Duodenal mucosa (tissue), 2 donors: Measurements from ENCODE around the gene HEPN1.

Experiments used
- H3K27ac ChIP-seq: one replicate; pipeline ENCODE4 v1.7.0; 2013; ENCODE audit warnings: low read depth, low read length
- H3K27me3 ChIP-seq, 2 donors: one replicate each; pipeline ENCODE4 v1.7.0; 2013; ENCODE audit warnings: low read length in 2 of 2, control low read depth in 1 of 2; ENCODE audit not compliant: insufficient read depth in 2 of 2, control insufficient read depth in 1 of 2
- H3K36me3 ChIP-seq, 2 donors: one replicate each; pipeline ENCODE4 v1.7.0; 2013; ENCODE audit warnings: low read length in 2 of 2, control low read depth in 1 of 2; ENCODE audit not compliant: insufficient read depth in 2 of 2, control insufficient read depth in 1 of 2
- H3K4me1 ChIP-seq, 2 donors: one replicate each; pipeline ENCODE4 v1.7.0; 2013; ENCODE audit warnings: low read length in 2 of 2, control low read depth in 1 of 2; ENCODE audit not compliant: insufficient read depth in 2 of 2, control insufficient read depth in 1 of 2
- H3K4me3 ChIP-seq, 2 donors: one replicate each; pipeline ENCODE4 v1.7.0; 2013; ENCODE audit warnings: low read length in 2 of 2, low read depth in 1 of 2
- H3K9ac ChIP-seq, 2 donors: one replicate each; pipeline ENCODE4 v1.7.0; 2013; ENCODE audit warnings: low read length in 2 of 2, low read depth in 1 of 2
- H3K9me3 ChIP-seq, 2 donors: one replicate each; pipeline ENCODE4 v1.7.0; 2013; ENCODE audit warnings: low read length in 2 of 2, control low read depth in 1 of 2; ENCODE audit not compliant: control insufficient read depth in 1 of 2

The HEPN1 gene

GRCh38 chr11:124941703-124942102, 22.7 kb downstream of the HEPN1 start:
- H3K9me3 ChIP-seq = no peaks in the 10 kb centered on the region
- no peaks in the 10 kb centered on the region for H3K36me3 ChIP-seq
- no peak overlapping the region for H3K27ac ChIP-seq
- H3K27me3 ChIP-seq = peaks cover 0 to 7% of the 10 kb centered on the region in 2 donors
- no peak overlapping the region for H3K4me3 ChIP-seq
- H3K9ac ChIP-seq = no peak overlapping the region
- H3K4me1 ChIP-seq = no peaks in the 10 kb centered on the region

- H3K9ac ChIP-seq = no peak overlapping the region
- H3K36me3 ChIP-seq = no peaks in the 10 kb centered on the region
- H3K27me3 ChIP-seq = peaks cover 0 to 7% of the 10 kb centered on the region in 2 donors
- no peaks in the 10 kb centered on the region for H3K4me1 ChIP-seq
- no peak overlapping the region for H3K4me3 ChIP-seq
- H3K27ac ChIP-seq = no peak overlapping the region
- no peaks in the 10 kb centered on the region for H3K9me3 ChIP-seq
Observed at GRCh38 chr11:124942466-124943253, 23.6 kb downstream of the HEPN1 start.

GRCh38 chr11:124943254-124943616, 24.2 kb downstream of the HEPN1 start:
- Histone ChIP-seq H3K27me3 (peaks cover 0 to 3% of the 10 kb centered on the region in 2 donors), H3K9ac (no peak overlapping the region), H3K4me3 (no peak overlapping the region), H3K27ac (no peak overlapping the region), H3K9me3 (no peaks in the 10 kb centered on the region), H3K4me1 (no peaks in the 10 kb centered on the region), H3K36me3 (no peaks in the 10 kb centered on the region)

GRCh38 chr11:124943741-124944140, 24.7 kb downstream of the HEPN1 start:
- Histone ChIP-seq H3K36me3 (no peaks in the 10 kb centered on the region), H3K4me3 (no peak overlapping the region), H3K27ac (no peak overlapping the region), H3K9me3 (no peaks in the 10 kb centered on the region), H3K9ac (no peak overlapping the region), H3K4me1 (no peaks in the 10 kb centered on the region), H3K27me3 (peaks cover 0 to 3% of the 10 kb centered on the region in 2 donors)

GRCh38 chr11:124944565-124944964, 25.5 kb downstream of the HEPN1 start:
- no peak overlapping the region for H3K27ac ChIP-seq
- H3K9me3 ChIP-seq = no peaks in the 10 kb centered on the region
- no peaks in the 10 kb centered on the region for H3K36me3 ChIP-seq
- H3K9ac ChIP-seq = no peak overlapping the region
- H3K4me1 ChIP-seq = no peaks in the 10 kb centered on the region
- H3K4me3 ChIP-seq = no peak overlapping the region
- H3K27me3 ChIP-seq = peaks cover 0 to 3% of the 10 kb centered on the region in 2 donors

- Histone ChIP-seq H3K27me3 (peaks cover 0 to 3% of the 10 kb centered on the region in 2 donors), H3K9ac (no peak overlapping the region), H3K27ac (no peak overlapping the region), H3K4me1 (no peaks in the 10 kb centered on the region), H3K4me3 (no peak overlapping the region), H3K36me3 (no peaks in the 10 kb centered on the region), H3K9me3 (no peaks in the 10 kb centered on the region)
Observed at GRCh38 chr11:124945826-124946225, 26.8 kb downstream of the HEPN1 start.

GRCh38 chr11:124946735-124947141, 27.7 kb downstream of the HEPN1 start:
- Histone ChIP-seq H3K4me3 (no peak overlapping the region), H3K4me1 (no peaks in the 10 kb centered on the region), H3K36me3 (no peaks in the 10 kb centered on the region), H3K27me3 (peaks cover 0 to 3% of the 10 kb centered on the region in 2 donors), H3K27ac (no peak overlapping the region), H3K9me3 (no peaks in the 10 kb centered on the region), H3K9ac (no peak overlapping the region)

GRCh38 chr11:124950601-124951330, 31.7 kb downstream of the HEPN1 start:
- no peaks in the 10 kb centered on the region for H3K36me3 ChIP-seq
- no peak overlapping the region for H3K4me3 ChIP-seq
- no peaks in the 10 kb centered on the region for H3K9me3 ChIP-seq
- no peak overlapping the region for H3K27ac ChIP-seq
- peaks cover 10 to 12% of the 10 kb centered on the region in 2 donors for H3K4me1 ChIP-seq
- no peak overlapping the region for H3K9ac ChIP-seq
- H3K27me3 ChIP-seq = peaks cover 0 to 3% of the 10 kb centered on the region in 2 donors

- Histone ChIP-seq H3K9me3 (no peaks in the 10 kb centered on the region), H3K4me1 (peaks cover 10 to 12% of the 10 kb centered on the region in 2 donors), H3K27me3 (peaks cover 0 to 3% of the 10 kb centered on the region in 2 donors), H3K27ac (no peak overlapping the region), H3K4me3 (no peak overlapping the region), H3K9ac (no peak overlapping the region), H3K36me3 (no peaks in the 10 kb centered on the region)
Observed at GRCh38 chr11:124951341-124951740, 32.3 kb downstream of the HEPN1 start.
